Glomerular visceral epithelial cell (primary cell): ENCODE data around the gene SOST.
"Not testable (repeated sequence)": the region's sequence is repeated elsewhere in the genome, so short reads cannot be mapped to it uniquely, and the experiment has no call there.

Source experiments
- DNase-seq: peaks from one replicate; pipeline ENCODE4 v3.0.0-alpha.2; 2016; ENCODE audit errors: extremely low spot score

Gene SOST

GRCh38 chr17:43758497-43759174 is at the start of gene SOST:
Gene SOST (minus strand): TSS chr17:43758791. CDS start chr17:43758741, 50 bp downstream.
- DNase-seq = no peak

- no peak for DNase-seq
Measured at GRCh38 chr17:43808076-43808475, 49.5 kb upstream of the SOST start.

GRCh38 chr17:43805117-43805516 is 46.5 kb upstream of the SOST start:
- no peak for DNase-seq

- peak; percentile 26 for DNase-seq
Measured at GRCh38 chr17:43803758-43804157, 45.2 kb upstream of the SOST start.

- no peak for DNase-seq
Measured at GRCh38 chr17:43801844-43802243, 43.3 kb upstream of the SOST start.

GRCh38 chr17:43800736-43801135 is 42.1 kb upstream of the SOST start:
- DNase-seq = no peak

- no peak for DNase-seq
Measured at GRCh38 chr17:43799047-43799446, 40.5 kb upstream of the SOST start.

GRCh38 chr17:43798024-43798423 is 39.4 kb upstream of the SOST start:
- not testable (repeated sequence) for DNase-seq

- DNase-seq = not testable (repeated sequence)
Measured at GRCh38 chr17:43792668-43793067, 34.1 kb upstream of the SOST start.

GRCh38 chr17:43791589-43791988 is 33.0 kb upstream of the SOST start:
- DNase-seq = peak; percentile 69

- no peak for DNase-seq
Measured at GRCh38 chr17:43790311-43790940, 31.8 kb upstream of the SOST start.

GRCh38 chr17:43789482-43789881 is 30.9 kb upstream of the SOST start:
- DNase-seq = no peak

GRCh38 chr17:43788540-43788939 is 29.9 kb upstream of the SOST start:
- no peak for DNase-seq

- DNase-seq = no peak
Measured at GRCh38 chr17:43787728-43788127, 29.1 kb upstream of the SOST start.

- peak; percentile 25 for DNase-seq
Measured at GRCh38 chr17:43784628-43785101, 26.1 kb upstream of the SOST start.

GRCh38 chr17:43784068-43784467 is 25.5 kb upstream of the SOST start:
- peak; percentile 30 for DNase-seq

GRCh38 chr17:43782913-43783680 is 24.5 kb upstream of the SOST start:
- no peak for DNase-seq

- DNase-seq = no peak
Measured at GRCh38 chr17:43780135-43780534, 21.5 kb upstream of the SOST start, which contains the start of gene CFAP97D1. Gene CFAP97D1 (plus strand): TSS chr17:43780435. CDS start chr17:43780463, 28 bp downstream.

- no peak for DNase-seq
Measured at GRCh38 chr17:43779145-43780125, 20.8 kb upstream of the SOST start.

- DNase-seq = peak; percentile 91
Measured at GRCh38 chr17:43778337-43779144, 19.9 kb upstream of the SOST start, which contains the start of gene DUSP3. Gene DUSP3 (minus strand): TSS chr17:43778977. CDS start chr17:43778924, 53 bp downstream.
